Heart left ventricle (tissue), 16 donors: ENCODE data around the gene MSH3. TPM values are rescaled to one million over a fixed set of nuclear protein-coding genes. Genes with fewer than 3 reads are reported as not detected.

Experiments used
- ATAC-seq, 4 donors: fragments of 200-7000 bp; cut with Tn5 transposase; one replicate each; pipeline ENCODE4 v1.9.1; 2020 to 2022; ENCODE audit warnings: moderate library complexity in 4 of 4, mild to moderate bottlenecking in 3 of 4, moderate number of reproducible peaks in 1 of 4
- DNase-seq, 5 donors: peaks; one replicate each; pipeline ENCODE4 v3.0.0-alpha.2; 2020
- H3K27ac ChIP-seq, 12 donors: fragments of 200-600 bp; sonication (generic) in 4 of 12; one replicate each; pipeline versions ENCODE4 v1.5.0 to v1.8.0; 2016 to 2022; ENCODE audit warnings: mild to moderate bottlenecking in 2 of 12
- H3K27me3 ChIP-seq, 9 donors: fragments of 200-600 bp; sonication (generic) in 2 of 9; one replicate each; pipeline versions ENCODE4 v1.5.1 to v1.8.0; 2016 to 2022; ENCODE audit warnings: mild to moderate bottlenecking in 3 of 9
- H3K36me3 ChIP-seq, 9 donors: fragments of 200-600 bp; sonication (generic) in 2 of 9; one replicate each; pipeline versions ENCODE4 v1.5.0 to v1.8.0; 2018 to 2022; ENCODE audit warnings: mild to moderate bottlenecking in 2 of 9
- H3K4me1 ChIP-seq, 12 donors: fragments of 200-600 bp; sonication (generic) in 4 of 12; one replicate each; pipeline versions ENCODE4 v1.5.0 to v1.8.0; 2016 to 2022; ENCODE audit warnings: mild to moderate bottlenecking in 3 of 12
- H3K4me3 ChIP-seq, 12 donors: fragments of 200-600 bp; sonication (generic) in 4 of 12; one replicate each; pipeline versions ENCODE4 v1.5.0 to v1.8.0; 2017 to 2022; ENCODE audit warnings: mild to moderate bottlenecking in 9 of 12, moderate library complexity in 4 of 12
- H3K9me3 ChIP-seq, 12 donors: fragments of 200-600 bp; sonication (generic) in 4 of 12; one replicate each; pipeline versions ENCODE4 v1.5.0 to v1.8.0; 2016 to 2022; ENCODE audit warnings: mild to moderate bottlenecking in 1 of 12
- POLR2A ChIP-seq, 2 donors: fragments of 450-650 bp; IDR thresholded peaks; one replicate each; pipeline ENCODE4 v1.6.1; 2017; ENCODE audit warnings: antibody characterized with exemption in 2 of 2, mild to moderate bottlenecking in 2 of 2, moderate library complexity in 2 of 2
- WGBS, 4 donors: extraction: QIAGEN DNeasy Blood & Tissue Kit in 2 of 4; methylation state at CpG; one replicate each; pipeline versions ENCODE4 v1.1.5 to v1.1.7; 2013 to 2018; 5-methylcytosine and 5-hydroxymethylcytosine counted together
- intact Hi-C, 10 donors: fragments of 100-400 bp; cut with DNase I; formaldehyde crosslinking; loops; one replicate each; pipeline versions ENCODE4 v1.11.1 to v1.14.2; 2022
- polyA plus RNA-seq, 2 donors: library from polyadenylated mRNA; stranded (reverse); fragments of 200-250 nt; gene quantifications; one replicate each; pipeline ENCODE4 v1.2.3, GENCODE V29; 2013
- total RNA-seq, 9 donors: library from RNA; depleted of rRNA in 2 of 9; stranded (reverse); fragments of >200 nt in 2 of 9; fragmentation: NEBNext Ultra II Directional in 3 of 9; extraction: Animal tissue kit (Norgen Biotek cat#: 25700) in 3 of 9; gene quantifications; one replicate each; pipeline versions ENCODE4 v1.1.0 to v1.2.4, GENCODE V29; 2016 to 2023
- TF ChIP-seq, protein P1 (sequence below), 12 donors: fragments of 200-600 bp; sonication (generic) in 4 of 12; IDR thresholded peaks; one replicate each; pipeline versions ENCODE4 v1.5.0 to v1.8.0; 2018 to 2022; ENCODE audit warnings: antibody characterized with exemption in 12 of 12, mild to moderate bottlenecking in 5 of 12
- donor health status: ischemic (EF 13 %, LVEDD 7.1; RV severe dilation, severe dysfunction).
- donor health status: healthy with polysubstance abuse.
- donor health status: DM: no; HTN: yes; CAD: no.
- donor health status: DM: no; HTN: no; CAD: no.
- donor health status: ischemic (EF 25% LVEDD 6.9; RV normal size, moderate dysfunction).
- donor health status: ischemic (EF 25% LVEDD 5.7; RV mildly dilated, moderate dysfunction).
- donor health status: healthy.
- donor health status: DM: yes; HTN: yes; CAD: no.
- donor health status: ischemic (EF 35%, LVEDD 5.7; RV mildly dilated, moderate dysfunction).
- donor health status: nonischemic (EF 11% LVEDD 7.7; RV severe dilation, severe dysfunction).
- donor health status: DM: yes; HTN: yes; CAD: no.
- donor health status: PGD.
- donor health status: ischemic (EF 29% LVEDD 5.4; RV normal size, mild dysfunction).
- donor health status: nonischemic (EF 23%, LVEDD 6.1; RV moderate dilation, normal function).

The MSH3 gene
- total and polyA plus RNA-seq, 11 donors = 2.9 to 15.8 (median 8.4) TPM

DNA sequence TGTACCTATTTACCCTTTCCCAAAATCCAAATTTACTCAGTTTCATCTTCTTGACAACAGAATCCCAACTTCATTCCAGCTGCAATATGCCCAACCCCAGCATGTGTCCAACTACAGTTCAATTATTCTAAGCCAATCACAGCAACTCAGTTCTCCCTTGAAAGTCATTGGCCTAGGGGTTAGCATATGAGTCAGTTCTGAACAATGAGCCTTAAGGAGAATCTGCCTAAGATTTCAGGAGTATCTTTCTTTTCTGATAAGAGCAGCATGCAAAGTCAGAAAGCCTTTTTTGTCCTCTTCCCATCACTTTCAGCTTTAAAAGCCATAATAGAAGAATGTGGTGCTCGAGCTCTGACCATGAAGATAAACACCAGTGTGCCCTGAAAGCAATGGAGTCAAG, 261.3 kb downstream of the MSH3 start:
- ATAC-seq (no peak), DNase-seq (no peak)
- Histone ChIP-seq H3K4me1 (peaks cover 0 to 12% (median 0%) of the 10 kb centered on the region in 12 donors), H3K36me3 (no peaks in the 10 kb centered on the region), H3K4me3 (no peak overlapping the region), H3K27ac (no peak overlapping the region), H3K27me3 (no peaks in the 10 kb centered on the region), H3K9me3 (peaks cover 0 to 9% (median 0%) of the 10 kb centered on the region in 12 donors)
- WGBS, 4 donors = 92 to 100% (median 94%) methylated on average over 1 of the region's 1 CpG
- TF ChIP-seq POLR2A (IDR thresholded peaks at IDR 0.05) = no peak
- TF ChIP-seq, protein P1, sequence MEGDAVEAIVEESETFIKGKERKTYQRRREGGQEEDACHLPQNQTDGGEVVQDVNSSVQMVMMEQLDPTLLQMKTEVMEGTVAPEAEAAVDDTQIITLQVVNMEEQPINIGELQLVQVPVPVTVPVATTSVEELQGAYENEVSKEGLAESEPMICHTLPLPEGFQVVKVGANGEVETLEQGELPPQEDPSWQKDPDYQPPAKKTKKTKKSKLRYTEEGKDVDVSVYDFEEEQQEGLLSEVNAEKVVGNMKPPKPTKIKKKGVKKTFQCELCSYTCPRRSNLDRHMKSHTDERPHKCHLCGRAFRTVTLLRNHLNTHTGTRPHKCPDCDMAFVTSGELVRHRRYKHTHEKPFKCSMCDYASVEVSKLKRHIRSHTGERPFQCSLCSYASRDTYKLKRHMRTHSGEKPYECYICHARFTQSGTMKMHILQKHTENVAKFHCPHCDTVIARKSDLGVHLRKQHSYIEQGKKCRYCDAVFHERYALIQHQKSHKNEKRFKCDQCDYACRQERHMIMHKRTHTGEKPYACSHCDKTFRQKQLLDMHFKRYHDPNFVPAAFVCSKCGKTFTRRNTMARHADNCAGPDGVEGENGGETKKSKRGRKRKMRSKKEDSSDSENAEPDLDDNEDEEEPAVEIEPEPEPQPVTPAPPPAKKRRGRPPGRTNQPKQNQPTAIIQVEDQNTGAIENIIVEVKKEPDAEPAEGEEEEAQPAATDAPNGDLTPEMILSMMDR (IDR thresholded peaks at IDR 0.05) = no peak
- intact Hi-C loops = no loop called here

DNA sequence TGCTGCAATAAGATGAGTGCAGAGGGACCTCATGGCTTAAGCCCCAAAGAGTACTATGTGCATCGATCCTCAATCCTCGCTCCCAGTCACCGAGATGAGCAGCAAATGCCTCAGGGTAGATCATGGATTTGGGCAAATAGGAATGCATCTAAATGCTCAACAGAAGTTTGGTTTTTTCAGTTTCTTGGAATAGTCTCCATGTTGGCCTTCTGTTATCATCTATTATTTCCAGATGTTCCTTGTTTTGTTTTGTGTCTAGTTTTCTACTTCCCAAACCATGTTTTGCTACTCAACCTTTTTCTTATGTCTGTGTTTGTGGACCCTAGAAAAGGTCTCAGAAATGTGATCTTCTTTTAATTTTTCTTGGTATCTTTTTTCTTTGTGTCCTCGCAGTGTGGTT, 262.2 kb downstream of the MSH3 start:
- no peak for TF ChIP-seq POLR2A (IDR thresholded peaks at IDR 0.05)
- TF ChIP-seq, protein P1 (IDR thresholded peaks at IDR 0.05) = no peak
- peaks cover 0 to 12% (median 0%) of the 10 kb centered on the region in 12 donors for H3K4me1 ChIP-seq
- no peak overlapping the region for H3K4me3 ChIP-seq
- no peak for ATAC-seq
- H3K9me3 ChIP-seq = peaks cover 0 to 9% (median 0%) of the 10 kb centered on the region in 12 donors
- DNase-seq = no peak
- peak overlapping the region in 1 of 12 donors; percentile 19 for H3K27ac ChIP-seq
- no peaks in the 10 kb centered on the region for H3K36me3 ChIP-seq
- WGBS, 4 donors = 71 to 88% (median 86%) methylated on average over 4 of the region's 4 CpGs
- H3K27me3 ChIP-seq = no peaks in the 10 kb centered on the region
- intact Hi-C loops = no loop called here

DNA sequence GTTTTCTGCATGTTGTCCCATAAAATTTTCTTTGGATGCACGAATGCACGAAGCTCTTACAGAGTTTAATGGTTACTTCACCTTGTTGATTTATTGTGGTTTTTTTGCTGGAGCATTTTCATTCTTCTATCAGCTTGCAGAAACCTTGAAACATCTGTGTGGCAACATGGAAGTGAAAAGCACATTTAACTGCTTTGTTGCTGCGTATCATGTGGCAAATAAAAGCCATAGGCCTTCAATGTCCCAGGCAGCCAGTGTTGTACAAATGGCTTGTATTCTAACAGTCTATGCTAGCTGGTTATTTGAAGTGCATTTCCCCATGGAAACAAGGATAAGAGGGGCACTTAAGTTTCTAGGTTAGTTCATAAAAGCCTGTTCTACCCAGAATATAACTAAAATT, 263.2 kb downstream of the MSH3 start:
- no peak for ATAC-seq
- 83 to 88% (median 86%) methylated on average over 3 of the region's 3 CpGs for WGBS, 4 donors
- H3K9me3 ChIP-seq = peaks cover 0 to 1% (median 0%) of the 10 kb centered on the region in 12 donors
- H3K36me3 ChIP-seq = no peaks in the 10 kb centered on the region
- intact Hi-C loops = no loop called here
- no peak overlapping the region for H3K27ac ChIP-seq
- peaks cover 0 to 12% (median 0%) of the 10 kb centered on the region in 12 donors for H3K4me1 ChIP-seq
- no peak overlapping the region for H3K4me3 ChIP-seq
- TF ChIP-seq POLR2A (IDR thresholded peaks at IDR 0.05) = no peak
- TF ChIP-seq, protein P1 (IDR thresholded peaks at IDR 0.05) = no peak
- no peaks in the 10 kb centered on the region for H3K27me3 ChIP-seq
- DNase-seq = no peak

DNA sequence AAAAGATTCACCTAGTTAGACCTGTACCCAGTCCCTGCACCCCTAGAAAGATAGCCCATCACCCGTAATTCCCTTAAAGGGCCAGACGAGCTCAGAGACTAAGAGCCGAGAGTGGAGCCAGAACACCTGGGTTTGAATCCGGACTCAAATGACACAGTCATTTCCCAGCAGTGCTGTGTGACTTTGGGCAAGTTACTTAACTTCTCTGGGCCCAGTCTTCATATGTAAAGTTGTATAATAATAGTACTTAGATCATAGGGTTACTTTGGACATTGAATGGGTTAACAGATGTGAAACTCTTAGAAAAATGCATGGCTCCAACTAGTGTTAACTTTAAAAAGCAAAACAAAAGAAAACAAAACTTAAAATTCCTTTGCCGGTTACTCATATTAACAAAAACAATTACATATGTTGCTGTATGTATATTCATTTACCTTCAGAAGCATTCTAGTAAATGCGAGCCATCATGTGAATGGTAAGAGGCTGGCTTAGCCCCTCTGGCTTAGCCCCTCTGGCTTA, 265.3 kb downstream of the MSH3 start:
- 91 to 94% (median 93%) methylated on average over 6 of the region's 6 CpGs for WGBS, 4 donors
- TF ChIP-seq POLR2A (IDR thresholded peaks at IDR 0.05) = no peak
- TF ChIP-seq, protein P1 (IDR thresholded peaks at IDR 0.05) = no peak

More for the DNA sequence above, 265.3 kb downstream of the MSH3 start:
- Histone ChIP-seq H3K36me3 (no peaks in the 10 kb centered on the region), H3K4me3 (no peak overlapping the region), H3K4me1 (peaks cover 0 to 12% (median 0%) of the 10 kb centered on the region in 12 donors), H3K27me3 (no peaks in the 10 kb centered on the region), H3K9me3 (no peaks in the 10 kb centered on the region), H3K27ac (no peak overlapping the region)
- intact Hi-C loops = no loop called here
- ATAC-seq = no peak
- DNase-seq = no peak
